ENCODE data around the gene BAIAP3. TPM values are rescaled to one million over a fixed set of nuclear protein-coding genes. Genes with fewer than 3 reads are reported as not detected.

BAIAP3 gene
- total RNA-seq, 1 experiment from 2014 or later: 6.8 TPM

- Histone ChIP-seq H4K20me1 (ENCODE audit: control insufficient read depth, insufficient read depth, insufficient read length) (no peaks in the 10 kb centered on the region), H3K79me2 (ENCODE audit: insufficient read depth, low read length) (no peaks in the 10 kb centered on the region), H4K8ac (replicated peaks; ENCODE audit: insufficient read length, low read depth, low read length) (no peak overlapping the region), H2BK15ac (ENCODE audit: low read depth, low read length) (no peak overlapping the region), H3K23me2 (ENCODE audit: insufficient read length, low read depth, low read length, poor library complexity, severe bottlenecking) (no peaks in the 10 kb centered on the region), H3K4me2 (ENCODE audit: insufficient read depth, insufficient read length, low read length) (peak overlapping the region; percentile 68), H3K4ac (ENCODE audit: low read depth, low read length) (no peak overlapping the region), H3K56ac (ENCODE audit: insufficient read length, low read depth, low read length) (no peak overlapping the region), H3K27me3 (ENCODE audit: insufficient read depth, low read length) (peaks cover 7% of the 10 kb centered on the region; the same call in 1 of the 2 replicates), H3K23ac (ENCODE audit: insufficient read length, low read depth, low read length) (no peak overlapping the region), H4K5ac (ENCODE audit: insufficient read length, low read depth, low read length) (no peak overlapping the region), H2BK5ac (ENCODE audit: insufficient read length, low read length) (no peak overlapping the region), H3K9ac (ENCODE audit: extremely low read depth, insufficient read length, low read length) (no peak overlapping the region), H3T11ph (ENCODE audit: low read length) (no peak overlapping the region), H3K27ac (ENCODE audit: insufficient read length, low read depth, low read length) (no peak overlapping the region), H2AK5ac (ENCODE audit: insufficient read length, low read length) (no peak overlapping the region), H3K9me3 (ENCODE audit: control insufficient read depth, low read depth, low read length) (no peaks in the 10 kb centered on the region), H2AFZ (ENCODE audit: low read length) (no peak overlapping the region), H2BK20ac (ENCODE audit: low read depth, low read length, poor library complexity, severe bottlenecking) (no peak overlapping the region), H3K18ac (ENCODE audit: insufficient read length, low read depth, low read length) (no peak overlapping the region), H2BK12ac (ENCODE audit: insufficient read length, low read depth, low read length) (no peak overlapping the region), H4K91ac (ENCODE audit: insufficient read length, low read depth, low read length) (no peak overlapping the region), H3K79me1 (ENCODE audit: insufficient read depth, low read depth, low read length, poor library complexity, severe bottlenecking) (no peaks in the 10 kb centered on the region), H2BK120ac (ENCODE audit: low read depth, low read length, poor library complexity, severe bottlenecking) (no peak overlapping the region), H3K4me1 (ENCODE audit: insufficient read depth, low read length) (no peaks in the 10 kb centered on the region; the same call in 1 of the 2 replicates), H3K14ac (ENCODE audit: insufficient read depth, low read length) (no peak overlapping the region)
- no CpG with 5 or more reads among the region's 20 CpGs for WGBS (ENCODE audit: extremely low coverage, insufficient read length, low lambda C conversion rate)
- Mint-ChIP-seq H3K9me3 (no peaks in the 10 kb centered on the region), H3K27me3 (ENCODE audit: low read depth) (peaks cover 73% of the 10 kb centered on the region), H3K4me3 (peak overlapping the region; percentile 40 to 78), H3K4me1 (peaks cover 23 to 40% of the 10 kb centered on the region in 2 experiments), H3K27ac (no peak overlapping the region), H3K36me3 (ENCODE audit: insufficient read depth in 1 of 3, low read depth in 3 of 3) (no peaks in the 10 kb centered on the region)
- TF ChIP-seq CTCF (conservative IDR thresholded peaks at IDR 0.05): no peak
- DNase-seq: peak; percentile 67
Measured at GRCh38 chr16:1288813-1289476, 44.5 kb upstream of the BAIAP3 start.

All from H9 (cell line).